ENCODE data around the gene METRN. TPM values are rescaled to one million over a fixed set of nuclear protein-coding genes. Genes with fewer than 3 reads are reported as not detected.

Gene METRN
- total and polyA plus RNA-seq, 2 donors (not counting 1 experiment from before 2014, with no cell fraction given): 6.9 to 10.4 TPM

DNA sequence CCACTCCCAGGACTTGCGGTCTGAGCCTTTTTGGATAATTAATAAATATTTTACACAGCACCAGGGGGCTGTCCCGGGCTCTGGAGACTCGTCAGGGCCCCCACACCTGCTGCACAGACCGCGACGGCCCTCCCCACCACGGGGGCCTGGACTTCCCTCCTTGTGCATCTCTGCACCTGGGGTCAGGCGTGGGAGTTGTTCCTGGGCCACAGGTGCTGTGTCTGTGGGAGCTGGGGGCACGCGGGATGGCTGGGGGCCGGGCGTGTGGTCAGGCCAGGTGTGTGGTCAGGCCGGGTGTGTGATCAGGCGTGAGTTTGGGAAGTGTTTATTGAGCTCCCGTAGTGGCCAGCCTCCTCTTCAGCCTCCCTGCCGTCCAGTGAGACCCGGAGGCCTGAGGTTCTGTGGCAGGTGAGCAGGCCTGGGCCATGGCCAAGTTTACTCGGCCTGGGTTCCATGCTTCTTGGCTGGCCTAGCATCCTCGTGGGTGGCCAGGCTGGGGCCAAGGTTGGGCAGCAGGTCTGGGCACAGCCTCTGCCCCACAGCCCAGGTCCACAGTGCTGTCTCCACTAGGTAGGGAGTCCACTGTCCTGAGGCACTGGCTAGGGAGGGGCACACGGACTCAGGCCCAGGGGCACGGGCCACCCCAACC is 36.6 kb upstream of the METRN start:
- ChIA-PET CTCF (no interaction called here), POLR2A (no interaction called here)
- peaks cover 25 to 56% of the 10 kb centered on the region in 2 donors for H3K4me1 ChIP-seq (ENCODE audit: control insufficient read depth in 2 of 2, insufficient read depth in 2 of 2, low read length in 2 of 2)
- no peak overlapping the region for H3K9ac ChIP-seq (ENCODE audit: low read length)
- ATAC-seq (ENCODE audit: low read depth) (no peak), DNase-seq (no peak)
- TF ChIP-seq, protein P1, sequence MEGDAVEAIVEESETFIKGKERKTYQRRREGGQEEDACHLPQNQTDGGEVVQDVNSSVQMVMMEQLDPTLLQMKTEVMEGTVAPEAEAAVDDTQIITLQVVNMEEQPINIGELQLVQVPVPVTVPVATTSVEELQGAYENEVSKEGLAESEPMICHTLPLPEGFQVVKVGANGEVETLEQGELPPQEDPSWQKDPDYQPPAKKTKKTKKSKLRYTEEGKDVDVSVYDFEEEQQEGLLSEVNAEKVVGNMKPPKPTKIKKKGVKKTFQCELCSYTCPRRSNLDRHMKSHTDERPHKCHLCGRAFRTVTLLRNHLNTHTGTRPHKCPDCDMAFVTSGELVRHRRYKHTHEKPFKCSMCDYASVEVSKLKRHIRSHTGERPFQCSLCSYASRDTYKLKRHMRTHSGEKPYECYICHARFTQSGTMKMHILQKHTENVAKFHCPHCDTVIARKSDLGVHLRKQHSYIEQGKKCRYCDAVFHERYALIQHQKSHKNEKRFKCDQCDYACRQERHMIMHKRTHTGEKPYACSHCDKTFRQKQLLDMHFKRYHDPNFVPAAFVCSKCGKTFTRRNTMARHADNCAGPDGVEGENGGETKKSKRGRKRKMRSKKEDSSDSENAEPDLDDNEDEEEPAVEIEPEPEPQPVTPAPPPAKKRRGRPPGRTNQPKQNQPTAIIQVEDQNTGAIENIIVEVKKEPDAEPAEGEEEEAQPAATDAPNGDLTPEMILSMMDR (IDR thresholded peaks at IDR 0.05): no peak
- no peak for TF ChIP-seq EZH2 (IDR thresholded peaks at IDR 0.05; ENCODE audit: borderline replicate concordance, insufficient read depth, low read depth, low read length, poor library complexity, severe bottlenecking)
- no peak overlapping the region for H2AFZ ChIP-seq (ENCODE audit: insufficient read depth, low read depth, low read length, poor library complexity, severe bottlenecking)
- intact Hi-C loops (cut with micrococcal nuclease): loop anchor here (2.0 to 5.0 kb wide), 2 partner anchors 90 to 999 kb away; partner anchors contain the start of gene JPT2
- peaks cover 26% of the 10 kb centered on the region for H3K79me2 ChIP-seq (ENCODE audit: control insufficient read depth, insufficient read depth, low read length)
- H3K36me3 ChIP-seq (replicated peaks in 1 of 2; ENCODE audit: control extremely low read depth in 1 of 2, control insufficient read depth in 1 of 2, extremely low read depth in 1 of 2, insufficient read depth in 2 of 2, low read length in 1 of 2): peaks cover 0 to 17% of the 10 kb centered on the region in 2 experiments
- no peak overlapping the region for H3K4me2 ChIP-seq (replicated peaks; ENCODE audit: low read depth, low read length, poor library complexity, severe bottlenecking)
- H3K27me3 ChIP-seq (replicated peaks in 1 of 4; ENCODE audit: control extremely low read depth in 1 of 4, control insufficient read depth in 3 of 4, insufficient read depth in 4 of 4, low read length in 3 of 4): peaks cover 0 to 25% (median 11%) of the 10 kb centered on the region in 4 experiments
- Mint-ChIP-seq H3K4me1 (peaks cover 40% of the 10 kb centered on the region), H3K4me3 (peak overlapping the region; percentile 88), H3K27me3 (peaks cover 6% of the 10 kb centered on the region), H3K27ac (no peak overlapping the region), H3K9me3 (ENCODE audit: insufficient read depth) (no peaks in the 10 kb centered on the region)
- no peak overlapping the region for H3K27ac ChIP-seq (ENCODE audit: low read length in 2 of 2)
- H3K4me3 ChIP-seq (ENCODE audit: control extremely low read depth in 1 of 5, extremely low read depth in 1 of 5, insufficient read depth in 1 of 5, low read depth in 2 of 5, low read length in 4 of 5): no peak overlapping the region
- peaks cover 27% of the 10 kb centered on the region for H4K20me1 ChIP-seq (ENCODE audit: control insufficient read depth, insufficient read depth, low read length, poor library complexity, severe bottlenecking)
- WGBS (ENCODE audit: insufficient coverage): 69% methylated on average over 19 of the region's 21 CpGs
- peaks cover 0 to 7% (median 0%) of the 10 kb centered on the region in 3 donors for H3K9me3 ChIP-seq (ENCODE audit: control extremely low read depth in 1 of 3, control insufficient read depth in 2 of 3, insufficient read depth in 1 of 3, low read length in 2 of 3)
